Fibroblast of peridontal ligament (primary cell): ENCODE data around the gene PLIN3.
"Not testable (repeated sequence)": the region's sequence is repeated elsewhere in the genome, so short reads cannot be mapped to it uniquely, and the experiment has no call there.

Source experiments
- DNase-seq: peaks from one replicate; pipeline ENCODE4 v3.0.0-alpha.2; 2010; ENCODE audit errors: extremely low read depth

The PLIN3 gene

DNA sequence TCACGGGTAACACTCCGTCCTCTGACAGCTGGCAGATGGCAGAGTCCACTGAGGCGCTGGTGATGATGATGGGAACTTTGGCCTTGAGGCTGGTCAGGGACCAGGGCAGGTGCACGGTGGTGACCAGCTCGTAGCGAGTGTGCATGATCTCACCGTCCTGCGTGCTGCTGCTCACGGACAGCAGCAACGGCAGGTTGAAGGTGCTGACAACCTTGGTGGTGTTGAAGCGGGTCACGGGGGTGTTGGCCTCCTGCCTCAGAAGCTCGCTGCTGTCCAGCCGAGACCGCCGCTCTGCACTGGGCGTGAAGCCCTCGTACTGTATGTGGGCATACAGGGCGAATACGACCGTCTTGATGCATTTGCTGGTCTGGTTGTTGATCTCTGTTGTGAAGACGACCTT, 23.6 kb upstream of the PLIN3 start:
- no peak for DNase-seq

DNA sequence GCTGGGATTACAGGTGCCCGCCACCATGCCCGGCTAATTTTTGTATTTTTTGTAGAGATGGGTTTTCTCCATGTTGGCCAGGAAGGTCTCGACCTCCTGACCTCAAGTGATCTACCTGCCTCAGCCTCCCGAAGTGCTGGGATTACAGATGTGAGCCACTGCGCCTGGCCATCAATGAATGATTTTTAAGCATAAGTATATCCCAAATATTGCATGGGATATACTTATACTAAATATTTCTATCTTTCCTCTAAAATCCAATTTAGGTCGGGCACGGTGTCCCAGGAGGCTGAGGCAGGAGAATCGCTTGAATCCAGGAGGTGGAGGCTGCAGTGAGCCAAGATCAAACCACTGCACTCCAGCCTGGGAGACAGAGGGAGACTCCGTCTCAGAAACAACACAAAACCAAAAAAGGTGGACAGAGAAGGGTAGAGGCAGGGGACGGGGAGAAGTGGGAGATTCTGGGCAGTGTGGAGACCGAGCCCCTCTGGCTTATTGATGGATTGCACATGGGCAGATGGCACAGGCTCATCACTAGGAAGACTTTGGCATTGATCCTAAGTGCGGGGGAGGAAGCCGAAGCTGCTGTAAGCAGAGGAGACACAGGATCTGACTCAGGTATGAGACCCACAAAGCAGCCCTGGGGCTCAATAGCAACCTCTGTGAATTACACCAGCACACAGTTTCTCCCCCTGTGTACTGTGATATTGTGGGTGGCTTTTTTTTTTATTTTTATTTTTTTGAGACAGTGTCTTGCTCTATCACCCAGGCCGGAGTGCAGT, 21.8 kb upstream of the PLIN3 start:
- DNase-seq, result no peak

DNA sequence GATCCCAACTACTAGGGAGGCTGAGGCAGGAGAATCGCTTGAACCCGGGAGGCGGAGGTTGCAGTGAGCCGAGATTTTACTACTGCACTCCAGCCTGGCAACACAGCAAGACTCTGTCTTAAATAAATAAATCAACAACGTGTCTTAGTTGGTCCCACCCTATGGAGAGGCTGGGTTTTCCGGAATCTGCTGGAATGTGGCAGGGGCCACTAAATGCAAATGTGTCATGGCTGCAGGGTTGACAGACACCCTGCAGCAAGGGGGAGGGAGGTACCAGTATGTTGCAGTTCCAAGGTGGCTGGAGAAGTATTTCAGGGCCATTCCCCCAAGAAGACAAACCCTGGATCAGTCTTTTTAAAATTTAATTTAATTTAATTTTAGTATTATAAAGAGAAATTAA, 20.3 kb upstream of the PLIN3 start:
- not testable (repeated sequence) for DNase-seq

DNA sequence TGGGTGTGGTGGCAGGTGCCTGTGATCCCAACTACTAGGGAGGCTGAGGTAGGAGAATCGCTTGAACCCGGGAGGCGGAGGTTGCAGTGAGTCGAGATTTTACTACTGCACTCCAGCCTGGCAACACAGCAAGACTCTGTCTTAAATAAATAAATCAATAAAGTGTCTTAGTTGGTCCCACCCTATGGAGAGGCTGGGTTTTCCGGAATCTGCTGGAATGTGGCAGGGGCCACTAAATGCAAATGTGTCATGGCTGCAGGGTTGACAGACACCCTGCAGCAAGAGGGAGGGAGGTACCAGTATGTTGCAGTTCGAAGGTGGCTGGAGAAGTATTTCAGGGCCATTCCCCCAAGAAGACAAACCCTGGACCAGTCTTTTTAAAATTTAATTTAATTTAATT, 17.5 kb upstream of the PLIN3 start:
- not testable (repeated sequence) for DNase-seq

DNA sequence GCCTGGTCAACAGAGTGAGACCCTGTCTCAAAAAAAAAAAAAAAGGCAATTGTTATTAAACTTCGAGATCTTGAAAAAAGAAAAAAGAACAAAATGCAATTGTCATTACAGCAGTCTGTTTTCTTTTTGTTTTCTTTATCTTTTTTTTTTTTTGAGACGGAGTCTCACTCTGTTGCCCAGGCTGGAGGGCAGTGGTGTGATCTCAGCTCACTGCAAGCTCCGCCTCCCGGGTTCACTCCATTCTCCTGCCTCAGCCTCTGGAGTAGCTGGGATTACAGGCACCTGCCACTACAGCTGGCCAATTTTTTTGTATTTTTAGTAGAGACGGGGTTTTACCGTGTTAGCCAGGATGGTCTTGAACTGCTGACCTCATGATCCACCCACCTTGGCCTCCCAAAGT, 15.4 kb upstream of the PLIN3 start:
- not testable (repeated sequence) for DNase-seq

DNA sequence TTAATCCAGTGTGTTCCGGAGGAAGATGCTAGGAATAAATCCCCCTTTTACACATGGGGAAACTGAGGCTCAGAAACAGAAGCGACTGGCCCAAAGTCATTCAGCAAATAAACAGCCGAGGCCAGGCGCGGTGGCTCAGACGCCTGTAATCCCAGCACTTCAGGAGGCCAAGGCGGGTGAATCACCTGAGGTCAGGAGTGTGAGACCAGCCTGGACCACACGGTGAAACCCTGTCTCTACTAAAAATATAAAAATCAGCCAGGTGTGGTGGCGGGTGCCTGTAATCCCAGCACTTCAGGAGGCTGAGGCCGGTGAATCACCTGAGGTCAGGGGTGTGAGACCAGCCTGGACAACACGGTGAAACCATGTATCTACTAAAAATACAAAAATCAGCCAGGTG, 11.6 kb upstream of the PLIN3 start:
- DNase-seq, result no peak

DNA sequence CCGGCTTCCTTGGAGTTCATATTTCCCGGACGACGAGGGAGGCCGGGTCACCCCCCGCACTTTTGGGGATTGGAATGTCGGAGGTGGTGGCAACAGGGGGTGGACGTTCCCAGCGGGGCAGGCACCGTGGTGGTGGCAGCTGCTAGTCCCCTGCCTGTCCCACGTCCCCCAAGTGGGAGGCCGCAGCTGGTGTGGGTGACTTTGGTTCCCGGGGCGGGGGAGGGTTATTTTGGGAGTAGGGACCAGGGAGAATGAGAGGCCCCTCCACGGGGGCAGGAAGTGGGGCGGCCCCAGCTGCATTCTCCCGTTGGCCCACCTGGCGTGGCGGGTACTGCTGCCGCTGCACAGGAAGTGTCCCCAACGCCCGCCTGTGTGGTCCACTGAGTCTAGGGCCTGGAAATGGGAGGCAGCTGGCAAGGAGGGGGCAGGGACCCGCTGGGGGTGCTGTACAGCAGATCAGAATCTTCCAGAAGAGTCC, 11.1 kb upstream of the PLIN3 start:
- no peak for DNase-seq

DNA sequence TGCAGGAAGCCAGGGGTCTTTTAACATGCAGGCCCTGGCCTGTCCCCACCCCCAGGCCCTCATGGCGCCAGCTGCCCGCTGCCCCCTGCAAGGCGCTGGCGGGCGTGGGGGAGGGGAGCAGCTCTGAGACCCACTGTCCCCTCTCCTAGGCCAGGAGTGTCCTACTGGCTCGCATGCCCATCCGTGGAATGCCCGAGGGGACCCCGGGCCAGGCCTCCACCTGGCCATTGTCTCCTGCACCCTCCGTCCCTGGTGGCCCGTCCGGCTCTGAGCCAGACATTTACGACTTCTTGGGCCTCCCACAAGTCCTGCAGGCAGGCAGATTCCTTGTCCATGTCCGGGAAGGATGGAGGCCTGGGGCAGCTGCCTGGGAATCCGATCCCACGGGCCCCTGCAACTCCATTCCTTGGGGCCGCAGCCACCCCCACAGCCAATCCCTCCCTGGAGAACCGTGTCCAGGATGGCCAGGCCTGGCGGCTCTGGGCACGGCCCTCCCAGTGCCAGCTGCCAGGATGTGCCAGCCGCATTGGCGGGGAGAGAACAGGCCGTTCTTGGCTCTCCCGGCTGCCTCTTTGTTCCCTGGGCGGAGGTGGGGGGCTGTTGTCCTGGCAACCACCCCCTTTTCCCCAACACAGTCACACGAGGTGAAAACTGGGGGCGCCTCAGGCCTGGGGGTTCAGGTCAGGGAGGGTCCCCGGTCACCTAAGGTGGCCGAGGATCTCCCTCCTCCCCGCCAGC, 10.5 kb upstream of the PLIN3 start:
- no peak for DNase-seq

DNA sequence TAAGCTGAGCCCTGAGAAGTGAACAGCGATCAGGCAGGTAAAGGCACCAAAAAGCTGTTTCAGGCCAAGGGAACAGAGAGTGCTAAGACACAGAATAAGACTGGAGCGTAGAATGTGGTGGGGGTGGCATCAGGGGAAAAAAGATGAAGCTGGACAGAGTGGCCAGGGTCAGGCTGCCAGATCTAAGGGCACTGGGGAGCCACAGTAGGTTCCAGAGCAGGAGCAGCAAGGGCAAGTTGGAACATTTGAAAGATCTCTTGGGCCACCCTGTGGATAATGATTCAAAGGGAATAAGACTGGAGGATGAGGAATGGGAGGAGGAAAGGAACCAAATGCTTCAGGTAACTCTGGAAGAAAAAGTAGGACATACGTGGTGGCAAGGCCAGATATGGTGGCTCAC, 6.5 kb upstream of the PLIN3 start:
- DNase-seq, result no peak

DNA sequence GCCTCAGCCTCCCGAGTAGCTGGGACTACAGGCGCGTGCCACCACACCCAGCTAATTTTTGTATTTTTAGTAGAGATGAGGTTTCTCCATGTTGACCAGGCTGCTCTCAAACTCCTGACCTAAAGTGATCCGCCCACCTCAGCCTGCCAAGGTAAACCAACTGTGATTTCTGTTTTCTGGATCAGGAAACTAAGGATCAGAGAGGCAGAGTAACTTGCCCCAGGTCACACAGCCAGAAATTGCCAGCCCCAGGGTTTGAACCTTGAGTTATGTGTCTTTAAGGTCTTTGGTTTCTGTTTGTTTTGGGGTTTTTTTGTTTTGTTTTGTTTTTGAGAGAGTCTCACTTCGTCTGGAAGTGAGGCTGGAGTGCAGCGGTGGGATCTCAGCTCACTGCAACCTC, 4.2 kb upstream of the PLIN3 start:
- DNase-seq, result no peak

DNA sequence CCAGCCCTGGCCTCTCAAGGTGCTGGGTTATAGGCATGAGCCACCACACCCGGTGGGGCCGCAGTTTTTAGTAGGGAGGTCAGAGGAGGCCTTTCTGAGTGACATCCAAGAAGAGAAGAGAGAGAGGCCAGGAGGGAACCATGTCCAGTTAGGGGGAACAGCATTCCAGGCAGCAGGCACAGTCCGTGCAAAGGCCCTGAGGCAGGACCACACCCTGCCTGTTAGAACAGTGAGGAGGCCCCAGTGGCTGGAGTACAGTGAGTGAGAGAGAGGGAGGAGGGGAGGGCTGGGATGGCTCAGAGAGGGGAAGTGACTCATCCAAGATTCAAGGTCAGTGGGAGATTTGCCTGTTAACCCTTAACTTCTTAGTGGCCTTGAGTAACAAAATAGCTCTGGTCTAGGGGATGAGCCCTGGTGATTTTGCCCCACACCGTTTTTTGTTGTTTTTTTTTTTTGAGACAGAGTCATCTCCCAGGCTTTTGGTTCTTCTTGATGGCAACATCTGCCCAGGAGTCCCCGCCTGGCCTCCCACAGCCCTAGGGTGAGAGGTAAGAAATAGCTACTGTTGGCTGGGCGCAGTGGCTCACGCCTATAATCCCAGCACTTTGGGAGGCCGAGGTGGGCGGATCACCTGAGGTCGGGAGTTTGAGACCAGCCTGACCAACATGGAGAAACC, 2.7 kb upstream of the PLIN3 start:
- peak; percentile 90 for DNase-seq

DNA sequence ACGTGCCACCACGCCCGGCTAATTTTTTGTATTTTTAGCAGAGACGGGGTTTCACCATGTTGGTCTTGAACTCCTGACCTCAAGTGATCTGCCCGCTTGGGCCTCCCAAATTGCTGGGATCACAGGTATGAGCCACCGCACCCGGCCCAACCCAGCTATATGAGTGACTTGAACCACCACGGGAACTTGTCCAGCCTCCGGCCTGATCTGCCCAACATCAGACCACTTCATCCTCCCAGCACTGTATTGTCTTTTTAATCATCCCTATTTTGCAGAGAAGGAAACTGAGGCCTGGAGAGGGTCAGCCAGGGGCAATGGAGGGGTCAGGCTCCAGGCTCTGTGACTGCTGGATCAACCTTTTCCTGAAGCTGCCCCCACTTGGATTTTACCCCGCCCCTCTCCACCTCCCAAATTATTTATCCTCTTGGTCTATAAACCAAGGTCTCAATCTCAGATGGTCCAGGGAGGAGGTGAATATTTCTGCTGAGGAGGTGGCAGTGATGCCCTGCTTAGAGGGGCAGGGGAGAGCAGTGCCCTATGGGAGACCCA, 893 bp upstream of the PLIN3 start:
- no peak for DNase-seq

DNA sequence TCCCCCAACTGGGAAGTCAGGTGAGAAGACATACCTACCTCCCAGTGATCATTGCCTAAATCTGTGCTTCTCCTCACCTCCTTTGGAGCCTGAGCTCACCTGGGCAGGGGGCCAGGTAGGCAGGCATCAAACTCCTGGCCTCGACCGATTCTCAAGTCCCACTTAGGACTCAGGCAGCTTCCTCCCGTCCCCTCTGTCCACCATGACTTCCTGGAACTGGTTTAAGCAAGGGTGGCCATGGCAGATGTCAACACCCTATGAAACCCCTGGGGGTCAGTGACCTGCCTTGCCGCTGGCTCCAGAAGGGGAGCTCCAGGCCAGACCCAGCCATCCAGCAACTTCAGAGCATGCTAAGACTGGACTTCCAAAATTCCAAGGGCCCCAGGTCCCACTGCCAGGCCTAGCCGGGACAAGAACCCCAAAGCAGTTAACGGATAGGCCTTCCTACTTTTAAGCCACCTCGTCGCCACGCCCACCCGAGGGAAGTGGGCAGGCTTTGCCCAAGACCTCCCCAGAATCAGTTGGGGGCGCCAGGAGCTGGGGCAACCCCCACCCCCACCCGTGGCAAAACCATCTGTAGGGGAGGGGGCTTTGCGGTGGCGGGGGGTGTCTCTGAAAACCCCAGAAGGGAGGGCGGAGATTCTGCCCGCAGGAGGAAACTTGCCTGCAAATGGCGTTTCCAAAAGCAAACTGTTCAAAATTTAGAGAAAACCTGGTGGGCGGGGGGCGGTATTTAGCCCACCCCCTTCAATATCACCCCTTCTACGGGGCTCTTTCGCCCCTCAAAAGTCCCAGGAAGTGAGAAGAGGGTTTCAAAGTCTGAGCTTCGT, 657 bp downstream of the PLIN3 start:
- peak; percentile 49 for DNase-seq

DNA sequence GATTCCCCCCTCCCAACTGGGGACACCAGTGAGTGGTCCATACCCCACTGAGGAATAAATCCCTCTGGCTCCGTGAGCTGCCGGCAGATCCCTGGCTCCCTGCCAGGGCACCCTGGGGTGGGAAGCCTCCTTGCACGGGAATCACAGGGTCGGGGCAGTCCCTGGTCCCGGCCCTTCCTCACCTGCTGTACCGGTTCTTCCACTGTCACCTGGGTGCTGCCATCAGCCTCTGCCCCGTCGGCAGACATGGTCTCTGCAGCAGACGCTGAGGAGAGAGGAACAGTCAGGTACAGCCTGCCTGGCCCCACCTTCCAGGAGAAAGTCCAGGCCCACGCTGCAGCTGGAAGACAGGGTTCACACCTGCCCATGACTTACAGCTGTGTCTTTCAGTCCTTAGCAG, 6.3 kb downstream of the PLIN3 start:
- DNase-seq, result no peak

DNA sequence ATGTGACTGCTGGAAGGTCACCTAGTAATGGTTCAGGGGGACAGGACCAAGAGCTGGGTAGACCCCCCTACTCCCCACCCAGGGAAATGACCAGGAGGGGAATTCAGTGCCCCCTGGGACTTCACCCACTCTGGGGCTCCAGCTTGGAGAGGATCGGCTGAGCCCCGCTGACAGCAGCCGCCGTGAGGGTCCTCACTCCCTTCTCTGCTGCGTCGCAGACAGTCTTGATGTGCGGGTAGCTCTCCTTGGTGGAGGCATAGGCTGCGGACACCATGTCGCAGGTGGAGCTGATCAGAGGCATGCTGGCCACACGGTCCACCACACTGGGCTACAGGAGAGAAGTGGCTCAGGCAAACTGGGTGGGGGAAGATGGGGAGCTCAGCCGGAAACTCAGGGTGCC, 7.8 kb downstream of the PLIN3 start:
- DNase-seq, result no peak

DNA sequence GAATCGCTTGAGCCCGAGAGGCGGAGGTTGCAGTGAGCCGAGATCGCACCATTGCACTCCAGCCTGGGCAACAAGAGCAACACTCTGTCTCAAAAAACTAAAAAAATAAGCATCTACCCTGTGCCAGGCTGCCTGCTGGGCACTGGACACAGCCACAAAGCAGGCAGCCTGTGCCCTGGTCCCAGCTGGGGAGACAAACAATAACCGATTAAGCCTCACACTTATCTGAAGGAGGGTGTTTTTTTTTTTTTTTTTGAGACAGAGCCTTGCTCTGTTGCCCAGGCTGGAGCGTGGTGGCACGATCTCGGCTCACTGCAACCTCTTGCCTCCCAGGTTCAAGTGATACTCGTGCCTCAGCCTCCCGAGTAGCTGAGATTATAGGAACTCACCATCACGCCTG, 11.0 kb downstream of the PLIN3 start:
- not testable (repeated sequence) for DNase-seq

DNA sequence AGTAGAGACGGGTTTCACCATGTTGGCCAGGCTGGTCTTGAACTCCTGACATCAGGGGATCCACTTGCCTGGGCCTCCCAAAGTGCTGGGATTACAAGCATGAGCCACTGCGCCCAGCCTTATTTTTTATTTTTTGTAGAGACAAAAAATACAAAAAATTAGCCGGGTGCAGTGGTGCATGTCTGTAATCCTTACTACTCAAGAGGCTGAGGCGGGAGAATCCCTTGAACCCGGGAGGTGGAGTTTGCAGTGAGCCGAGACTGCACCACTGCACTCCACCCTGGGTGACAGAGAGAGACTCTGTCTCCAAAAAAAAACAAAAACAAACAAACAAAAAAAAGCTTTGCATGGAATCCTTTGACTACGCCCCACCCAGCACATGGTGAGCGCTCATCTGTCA, 14.0 kb downstream of the PLIN3 start:
- DNase-seq, result not testable (repeated sequence)

DNA sequence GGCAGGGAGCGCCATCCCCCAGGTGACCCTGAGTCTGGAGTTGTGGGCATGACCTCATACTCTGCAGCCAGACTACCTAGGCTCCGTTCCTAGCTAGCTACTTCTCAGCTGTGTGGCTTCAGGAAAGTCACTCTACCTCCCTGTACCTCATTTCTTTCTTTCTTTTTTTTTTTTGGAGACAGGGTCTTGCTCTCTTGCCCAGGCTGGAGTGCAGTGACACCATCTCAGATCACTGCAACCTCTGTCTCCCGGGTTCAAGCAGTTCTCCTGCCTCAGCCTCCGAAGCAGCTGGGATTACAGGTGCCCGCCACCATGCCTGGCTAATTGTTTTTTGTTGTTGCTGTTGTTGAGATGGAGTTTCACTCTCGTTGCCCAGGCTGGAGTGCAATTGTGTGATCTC, 15.0 kb downstream of the PLIN3 start:
- DNase-seq, result no peak

DNA sequence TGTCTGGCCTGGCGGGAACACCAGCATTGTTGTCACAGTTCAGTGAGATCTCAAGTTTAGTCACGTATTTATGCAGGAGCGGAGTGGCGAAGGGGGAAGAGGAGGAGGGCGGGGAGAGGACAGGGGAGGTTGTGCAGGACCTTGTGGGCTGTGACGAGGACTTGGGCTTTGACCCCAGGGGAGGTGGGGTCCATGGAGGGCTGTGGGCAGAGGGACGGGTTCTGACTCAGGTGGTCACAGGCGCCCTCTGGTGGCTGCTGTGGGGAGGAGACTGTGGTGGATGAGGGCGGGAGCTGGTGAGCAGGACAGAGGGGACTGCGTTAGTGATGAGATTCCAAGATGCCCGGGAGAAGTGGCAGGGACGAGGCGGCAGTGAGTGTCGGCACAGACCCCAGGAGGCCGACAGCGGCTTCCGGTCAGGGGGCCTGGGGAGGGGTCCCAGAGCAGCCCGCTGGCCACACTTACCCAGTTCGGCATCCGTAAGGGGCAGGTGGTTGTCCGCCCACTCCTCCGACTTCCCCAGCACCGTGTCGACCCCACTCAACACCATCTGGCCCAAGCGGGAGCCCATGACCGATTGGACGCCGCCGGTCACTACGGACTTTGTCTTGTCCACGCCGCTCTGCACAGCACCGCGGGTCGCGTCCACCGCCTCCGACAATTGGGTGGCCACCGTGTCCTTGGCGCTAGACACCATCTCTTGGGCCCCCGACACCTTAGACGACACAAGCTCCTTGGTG, 15.7 kb downstream of the PLIN3 start:
- DNase-seq, result peak; percentile 50

DNA sequence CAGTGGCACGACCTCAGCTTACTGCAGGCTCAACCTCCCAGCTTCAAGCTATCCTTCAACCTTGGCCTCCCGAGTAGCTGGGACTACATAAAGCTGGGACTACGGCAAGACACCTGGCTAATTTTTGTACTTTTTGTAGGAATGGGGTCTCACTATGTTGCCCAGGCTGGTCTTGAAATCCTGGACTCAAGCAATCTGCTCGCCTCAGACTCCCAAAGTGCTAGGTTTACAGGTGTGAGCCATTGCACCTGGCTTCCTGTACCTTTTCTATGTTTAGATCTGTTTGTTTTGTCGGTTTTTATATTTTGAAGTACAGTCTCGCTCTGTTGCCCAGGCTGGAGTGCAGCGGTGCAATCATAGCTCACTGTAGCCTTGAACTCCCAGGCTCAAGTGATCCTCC, 18.4 kb downstream of the PLIN3 start:
- DNase-seq, result no peak
